ENCODE data around the gene PYCR2. TPM values are rescaled to one million over a fixed set of nuclear protein-coding genes. Genes with fewer than 3 reads are reported as not detected.

PYCR2 gene
- total RNA-seq, 1 experiment from 2014 or later: 104 TPM

- Histone ChIP-seq H3K79me2 (ENCODE audit: insufficient read depth, low read length) (no peaks in the 10 kb centered on the region), H3K4me1 (ENCODE audit: insufficient read depth, low read length) (no peaks in the 10 kb centered on the region), H4K5ac (ENCODE audit: insufficient read length, low read depth, low read length) (no peak overlapping the region), H4K20me1 (ENCODE audit: control insufficient read depth, insufficient read depth, insufficient read length) (no peaks in the 10 kb centered on the region), H3K27ac (ENCODE audit: insufficient read length, low read depth, low read length) (no peak overlapping the region), H2AFZ (ENCODE audit: low read length) (no peak overlapping the region), H2BK15ac (ENCODE audit: low read depth, low read length) (no peak overlapping the region), H4K8ac (replicated peaks; ENCODE audit: insufficient read length, low read depth, low read length) (no peak overlapping the region), H3K23me2 (ENCODE audit: insufficient read length, low read depth, low read length, poor library complexity, severe bottlenecking) (no peaks in the 10 kb centered on the region), H3K27me3 (ENCODE audit: insufficient read depth, low read length) (no peaks in the 10 kb centered on the region), H2BK12ac (ENCODE audit: insufficient read length, low read depth, low read length) (no peak overlapping the region), H3K18ac (ENCODE audit: insufficient read length, low read depth, low read length) (no peak overlapping the region), H4K91ac (ENCODE audit: insufficient read length, low read depth, low read length) (no peak overlapping the region), H3K56ac (ENCODE audit: insufficient read length, low read depth, low read length) (no peak overlapping the region), H3K9me3 (ENCODE audit: control insufficient read depth, low read depth, low read length) (no peaks in the 10 kb centered on the region), H3K9ac (ENCODE audit: extremely low read depth, insufficient read length, low read length) (no peak overlapping the region), H2BK20ac (ENCODE audit: low read depth, low read length, poor library complexity, severe bottlenecking) (no peak overlapping the region), H3K23ac (ENCODE audit: insufficient read length, low read depth, low read length) (no peak overlapping the region), H3K4ac (ENCODE audit: low read depth, low read length) (no peak overlapping the region), H2BK5ac (ENCODE audit: insufficient read length, low read length) (no peak overlapping the region), H3K79me1 (ENCODE audit: insufficient read depth, low read depth, low read length, poor library complexity, severe bottlenecking) (no peaks in the 10 kb centered on the region), H3T11ph (ENCODE audit: low read length) (no peak overlapping the region), H2AK5ac (ENCODE audit: insufficient read length, low read length) (no peak overlapping the region), H3K14ac (ENCODE audit: insufficient read depth, low read length) (no peak overlapping the region), H2BK120ac (ENCODE audit: low read depth, low read length, poor library complexity, severe bottlenecking) (no peak overlapping the region), H3K4me2 (ENCODE audit: insufficient read depth, insufficient read length, low read length) (no peak overlapping the region)
- Mint-ChIP-seq H3K27me3 (ENCODE audit: low read depth) (peaks cover 4% of the 10 kb centered on the region), H3K4me3 (no peak overlapping the region), H3K9me3 (no peaks in the 10 kb centered on the region), H3K36me3 (ENCODE audit: insufficient read depth in 1 of 3, low read depth in 3 of 3) (no peaks in the 10 kb centered on the region; a peak in 1 of 7 replicates), H3K27ac (no peak overlapping the region), H3K4me1 (peaks cover 13 to 15% of the 10 kb centered on the region in 2 experiments)
- no peak for DNase-seq
- no CpG with 5 or more reads among the region's 1 CpG for WGBS (ENCODE audit: extremely low coverage, insufficient read length, low lambda C conversion rate)
- TF ChIP-seq CTCF (conservative IDR thresholded peaks at IDR 0.05): no peak
These were observed 30.7 kb upstream of the PYCR2 start for GRCh38 chr1:225954753-225955152.
